Renal pelvis (tissue), 4 donors: ENCODE results near the gene UGT1A10. TPM values are rescaled to one million over a fixed set of nuclear protein-coding genes. Genes with fewer than 3 reads are reported as not detected.
"Not testable (repeated sequence)": the region's sequence is repeated elsewhere in the genome, so short reads cannot be mapped to it uniquely, and the experiment has no call there.

Experiments
- DNase-seq: peaks from one replicate; pipeline ENCODE4 v3.0.0-alpha.2; 2013
- polyA plus RNA-seq, 3 donors: library from polyadenylated mRNA; unstranded; fragments of 120-200 nt; gene quantifications; one replicate each; pipeline ENCODE4 v1.2.1, GENCODE V29; 2013; ENCODE audit not compliant: insufficient read length in 3 of 3

The UGT1A10 gene
- polyA plus RNA-seq, 3 donors: not detected

DNA sequence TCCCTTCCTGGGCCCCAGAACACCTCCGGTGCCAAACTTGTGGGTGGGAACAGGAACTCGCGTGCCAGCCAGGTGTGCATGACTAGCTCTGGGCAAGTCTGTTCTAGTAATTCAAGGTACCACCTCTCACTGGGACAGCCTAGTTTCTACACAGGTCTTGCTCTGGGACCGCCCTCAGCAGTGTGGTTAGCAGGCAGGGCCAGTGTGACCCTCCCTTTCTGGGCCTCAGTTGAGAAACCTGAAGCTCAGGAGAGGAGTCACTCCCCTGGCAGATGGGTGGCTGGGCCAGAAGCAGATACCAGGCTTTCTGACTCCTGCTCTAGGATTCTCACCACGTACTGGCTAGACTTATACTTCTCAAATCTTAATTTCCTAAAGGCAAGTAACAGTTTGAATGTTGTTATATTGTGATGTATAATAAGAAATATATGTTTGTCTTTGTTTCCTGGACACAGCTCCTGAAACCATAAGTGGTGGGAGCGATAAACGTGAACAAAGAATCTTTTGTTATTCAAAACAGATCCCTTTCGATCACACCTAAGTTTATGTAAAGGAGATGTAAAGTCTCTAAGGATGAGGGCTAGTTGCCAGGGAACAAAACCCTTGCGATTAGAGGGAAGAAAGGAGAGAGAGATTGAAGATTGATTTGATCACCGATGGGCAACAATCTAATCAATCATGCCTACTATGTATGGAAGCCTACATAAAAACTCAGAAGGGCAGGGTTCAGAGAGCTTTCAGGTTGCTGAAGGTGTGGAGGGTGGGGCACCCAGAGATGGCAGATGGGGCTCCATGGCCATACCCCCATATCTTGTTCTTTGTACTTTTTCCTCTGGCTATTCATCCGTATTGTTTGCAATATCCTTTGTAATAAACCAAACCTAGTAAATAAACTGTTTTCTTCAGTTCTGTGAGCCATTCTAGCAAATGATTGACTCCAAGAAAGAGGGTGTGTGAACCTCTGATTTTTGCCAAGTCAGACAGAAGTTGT lies 55.5 kb downstream of the UGT1A10 start:
- DNase-seq: no peak

DNA sequence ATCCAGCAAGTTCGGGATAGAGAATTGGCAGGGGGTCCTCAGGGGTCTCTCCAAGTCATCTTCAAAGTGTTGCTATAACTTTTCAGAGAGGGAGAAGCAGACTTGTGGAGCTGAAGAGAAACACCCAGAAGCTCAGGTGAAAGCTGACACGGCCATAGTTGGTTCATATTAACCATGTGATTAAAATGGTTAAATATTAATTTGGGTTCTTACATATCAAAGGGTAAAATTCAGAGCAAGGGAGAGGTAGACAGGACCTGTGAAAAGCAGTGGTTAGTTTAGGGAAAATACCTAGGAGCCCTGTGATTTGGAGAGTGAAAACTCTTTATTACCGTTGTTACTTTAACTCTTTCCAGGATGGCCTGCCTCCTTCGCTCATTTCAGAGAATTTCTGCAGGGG lies 56.4 kb downstream of the UGT1A10 start, which contains the start of gene UGT1A6:
TSS of gene UGT1A6 (plus strand) at position 243 of the 400 bp plus-strand sequence. CDS start at position 358, 115 bp downstream.
- DNase-seq: no peak

DNA sequence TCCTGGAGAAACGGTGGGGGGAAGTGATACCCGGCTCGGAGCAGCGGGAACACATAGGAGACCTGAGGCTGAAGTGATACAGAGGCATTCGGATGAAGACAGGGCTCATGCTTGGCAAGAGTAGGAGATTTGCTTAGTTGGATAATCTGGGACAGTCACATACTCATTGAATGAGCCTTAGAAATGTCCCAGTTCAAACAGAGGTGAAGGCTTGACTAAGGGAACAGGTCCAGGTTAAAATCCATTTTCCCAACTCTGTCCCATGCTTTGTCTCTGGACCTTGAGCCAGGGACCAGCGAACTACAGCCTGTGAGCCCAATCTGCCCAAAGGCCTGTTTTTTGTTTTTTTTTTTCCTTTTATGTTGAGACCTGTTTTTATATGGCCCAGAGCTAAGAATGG lies 57.7 kb downstream of the UGT1A10 start:
- no peak for DNase-seq

DNA sequence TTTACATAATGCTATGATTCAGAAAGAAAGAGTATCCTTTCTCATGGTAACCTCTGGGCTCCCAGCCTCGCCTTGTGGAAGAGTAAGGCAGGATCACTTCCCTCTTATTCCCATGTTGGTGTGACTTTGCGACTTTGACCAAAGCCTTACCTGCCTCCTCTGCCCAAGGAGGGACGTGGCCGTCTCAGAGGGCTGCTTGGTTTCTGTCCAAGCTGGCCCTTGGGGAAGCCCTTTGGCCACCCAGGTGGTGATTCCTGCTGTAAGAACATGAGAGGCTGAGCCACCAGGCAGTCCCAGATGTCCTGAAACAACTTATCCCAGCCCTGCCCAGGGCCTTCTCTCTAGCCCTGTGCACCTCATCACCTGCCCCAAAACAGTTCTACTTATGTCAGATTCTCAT lies 62.5 kb downstream of the UGT1A10 start:
- DNase-seq: no peak

DNA sequence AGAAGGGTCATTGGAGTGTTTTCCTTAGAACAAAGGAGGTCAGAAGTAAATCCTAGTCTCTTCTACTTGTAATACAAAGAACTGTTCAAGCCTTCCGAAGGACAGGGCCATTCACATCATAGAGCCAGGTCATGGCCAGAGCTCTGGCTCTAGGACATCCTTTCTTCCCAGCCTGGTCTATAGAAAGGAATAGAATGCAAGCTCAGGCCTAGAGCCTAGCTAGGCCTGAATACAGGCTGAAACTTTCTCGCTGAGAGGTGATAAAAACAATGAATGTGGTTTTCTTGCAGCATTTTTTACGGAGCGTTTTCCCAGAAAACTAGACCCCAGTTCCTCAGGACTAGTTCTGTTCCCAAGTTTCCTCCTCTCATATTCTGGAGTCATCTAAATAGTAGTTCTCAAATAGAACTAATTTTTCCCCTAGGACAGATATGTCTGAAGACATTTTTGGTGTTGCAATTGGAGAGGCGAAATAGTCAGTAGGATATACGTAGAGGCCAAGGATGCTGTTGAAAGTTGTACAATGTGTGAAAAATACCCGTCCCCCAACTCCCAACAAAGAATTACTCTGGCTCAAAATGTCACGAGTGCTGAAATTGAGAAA lies 63.3 kb downstream of the UGT1A10 start:
- DNase-seq: no peak

DNA sequence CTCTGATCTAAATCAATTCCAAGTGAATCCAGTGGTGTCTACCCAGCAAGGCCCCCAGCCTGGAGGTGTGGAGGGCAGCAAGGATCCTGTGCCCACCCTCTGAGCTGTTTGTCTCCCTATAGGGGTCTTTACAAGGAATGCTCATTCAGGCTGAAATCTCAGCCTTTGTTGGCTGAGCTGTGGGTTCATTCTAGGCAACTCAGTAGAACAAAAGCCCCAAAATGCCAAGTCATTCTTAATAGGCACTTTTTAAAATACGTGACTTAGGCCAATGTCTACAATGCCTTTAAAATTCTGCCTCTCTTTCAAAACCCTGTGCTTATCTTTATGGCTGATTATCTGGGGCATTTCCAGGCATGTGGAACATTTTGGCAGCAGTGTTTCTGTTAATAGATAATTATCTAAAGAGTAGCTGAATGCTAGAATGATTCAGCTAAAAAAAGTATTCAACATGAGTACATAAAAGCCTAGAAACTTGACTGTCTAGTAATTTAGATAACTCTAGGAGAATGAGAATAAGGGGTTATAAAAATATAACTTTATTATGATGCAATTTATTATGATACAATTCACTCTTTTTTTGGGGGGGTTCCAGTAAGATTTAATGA lies 63.9 kb downstream of the UGT1A10 start:
- DNase-seq: peak; percentile 15

DNA sequence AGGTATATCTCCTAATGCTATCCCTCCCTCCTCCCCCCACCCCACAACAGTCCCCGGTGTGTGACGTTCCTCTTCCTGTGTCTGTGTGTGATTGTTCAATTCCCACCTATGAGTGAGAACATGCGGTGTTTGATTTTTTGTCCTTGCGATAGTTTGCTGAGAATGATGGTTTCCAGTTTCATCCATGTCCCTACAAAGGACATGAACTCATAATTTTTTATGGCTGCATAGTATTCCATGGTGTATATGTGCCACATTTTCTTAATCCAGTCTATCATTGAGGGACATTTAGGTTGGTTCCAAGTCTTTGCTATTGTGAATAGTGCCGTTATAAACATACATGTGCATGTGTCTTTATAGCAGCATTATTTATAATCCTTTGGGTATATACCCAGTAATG lies 64.6 kb downstream of the UGT1A10 start:
- not testable (repeated sequence) for DNase-seq

DNA sequence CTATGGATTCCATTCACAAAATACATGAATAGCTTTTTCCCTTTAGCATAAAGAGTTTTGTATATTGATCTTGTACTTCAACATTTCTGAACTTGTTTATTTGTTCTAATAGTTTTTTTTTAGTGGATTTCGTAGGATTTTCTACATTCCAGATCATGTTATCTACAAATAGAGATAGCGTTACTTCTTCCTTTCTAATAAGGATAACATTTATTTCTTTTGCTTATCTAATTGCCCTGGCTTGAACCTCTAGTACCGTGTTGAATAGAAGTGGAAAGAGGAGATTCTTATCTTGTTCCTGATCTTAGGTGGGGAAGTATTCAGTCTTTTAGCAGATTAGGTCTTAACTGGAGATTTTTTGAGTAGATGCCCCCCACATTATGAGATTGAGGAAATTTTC lies 66.0 kb downstream of the UGT1A10 start:
- DNase-seq: no peak

DNA sequence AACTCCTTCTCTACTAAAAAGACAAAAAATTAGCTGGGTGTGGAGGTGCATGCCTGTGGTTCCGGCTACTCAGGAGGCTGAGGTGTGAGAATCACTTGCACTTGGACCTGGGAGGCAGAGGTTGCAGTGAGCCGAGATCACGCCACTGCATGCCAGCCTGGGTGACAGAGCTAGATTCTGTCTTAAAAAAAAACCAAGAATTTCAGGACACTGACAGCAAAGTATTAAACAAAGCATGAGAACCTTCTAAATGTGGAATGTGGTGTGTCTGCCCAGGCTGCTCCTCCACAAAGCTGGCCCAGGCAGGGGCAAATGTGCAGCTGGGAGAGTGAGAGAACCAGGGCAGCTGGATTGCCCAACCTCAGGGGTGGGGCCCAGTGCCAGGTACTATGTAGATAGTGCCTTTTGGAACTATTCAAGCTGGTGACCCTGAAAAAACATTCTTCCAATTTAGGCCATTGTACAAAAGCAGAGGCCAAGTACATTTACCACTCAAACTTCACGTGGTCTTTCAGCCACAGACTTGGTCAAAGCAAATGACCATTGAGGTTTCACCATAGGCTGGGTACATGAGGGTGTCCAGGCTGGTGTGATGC lies 69.8 kb downstream of the UGT1A10 start:
- DNase-seq: no peak

DNA sequence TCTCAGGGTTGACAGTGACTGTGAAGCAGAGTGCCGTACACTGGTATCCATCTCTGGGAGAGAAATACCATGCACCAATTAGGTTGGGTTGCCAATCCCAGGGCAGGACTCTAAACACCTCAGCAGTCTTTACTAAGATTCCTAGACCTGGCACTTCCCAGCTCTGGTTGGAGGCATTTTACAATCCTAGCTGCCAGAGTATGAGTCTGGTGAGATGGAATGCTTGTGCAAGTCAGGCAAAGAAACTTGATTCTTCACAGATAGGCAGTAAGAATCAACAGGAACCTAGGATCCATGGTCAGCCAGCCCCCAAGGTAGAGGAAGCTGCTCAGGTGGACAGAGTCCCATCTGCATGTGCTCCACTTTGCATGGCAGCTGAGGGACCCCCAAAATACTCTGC lies 70.5 kb downstream of the UGT1A10 start:
- no peak for DNase-seq

DNA sequence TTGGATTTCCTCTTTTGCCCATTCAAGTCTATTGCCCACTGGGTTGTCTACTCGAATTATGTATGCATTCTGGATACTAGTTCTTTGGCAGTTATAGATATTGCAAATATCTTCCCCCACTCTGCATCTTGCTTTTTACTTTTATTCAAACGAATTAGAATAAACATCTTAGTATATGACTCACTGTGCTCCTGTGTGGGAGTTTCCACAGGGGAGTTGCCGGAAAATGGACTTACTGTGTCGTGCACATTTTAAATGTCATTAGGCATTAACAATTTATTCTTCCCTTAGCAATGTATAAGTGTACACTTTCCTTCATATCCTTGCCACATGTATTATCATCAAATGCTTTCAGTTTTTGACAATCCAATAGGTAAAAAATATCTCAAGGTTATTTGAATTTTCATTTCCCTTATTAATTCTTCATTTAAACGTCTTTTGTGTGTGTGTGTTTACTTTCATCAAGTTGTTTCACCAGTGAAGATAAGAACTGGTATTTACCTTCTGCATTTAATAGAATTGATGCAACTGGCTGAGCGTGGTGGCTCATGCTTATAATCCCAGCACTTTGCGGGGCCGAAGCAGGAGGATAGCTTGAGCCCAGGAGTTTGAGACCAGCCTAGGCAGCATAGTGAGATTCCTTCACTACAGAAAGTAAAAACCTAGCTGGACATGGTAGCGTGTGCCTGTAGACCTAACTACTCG lies 71.8 kb downstream of the UGT1A10 start:
- DNase-seq: no peak

DNA sequence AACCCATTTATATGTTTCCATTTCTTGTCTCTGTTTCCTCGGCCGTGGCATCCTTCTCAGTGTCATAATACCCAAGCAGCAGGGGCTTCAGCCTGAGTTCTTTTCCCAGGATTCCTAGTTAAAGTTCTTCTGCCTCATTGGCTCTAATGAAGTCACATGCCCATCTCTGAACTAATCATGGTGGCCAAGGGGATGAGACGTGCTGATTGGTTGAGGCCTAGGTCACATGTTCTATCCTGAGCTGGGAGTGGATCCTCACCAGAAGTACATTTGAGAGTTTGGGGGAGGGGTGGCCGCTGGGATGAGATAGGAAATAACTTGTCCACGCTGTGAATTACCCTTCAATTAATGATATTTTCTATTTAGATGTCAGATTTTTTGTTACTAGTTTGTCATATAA lies 72.7 kb downstream of the UGT1A10 start:
- no peak for DNase-seq

DNA sequence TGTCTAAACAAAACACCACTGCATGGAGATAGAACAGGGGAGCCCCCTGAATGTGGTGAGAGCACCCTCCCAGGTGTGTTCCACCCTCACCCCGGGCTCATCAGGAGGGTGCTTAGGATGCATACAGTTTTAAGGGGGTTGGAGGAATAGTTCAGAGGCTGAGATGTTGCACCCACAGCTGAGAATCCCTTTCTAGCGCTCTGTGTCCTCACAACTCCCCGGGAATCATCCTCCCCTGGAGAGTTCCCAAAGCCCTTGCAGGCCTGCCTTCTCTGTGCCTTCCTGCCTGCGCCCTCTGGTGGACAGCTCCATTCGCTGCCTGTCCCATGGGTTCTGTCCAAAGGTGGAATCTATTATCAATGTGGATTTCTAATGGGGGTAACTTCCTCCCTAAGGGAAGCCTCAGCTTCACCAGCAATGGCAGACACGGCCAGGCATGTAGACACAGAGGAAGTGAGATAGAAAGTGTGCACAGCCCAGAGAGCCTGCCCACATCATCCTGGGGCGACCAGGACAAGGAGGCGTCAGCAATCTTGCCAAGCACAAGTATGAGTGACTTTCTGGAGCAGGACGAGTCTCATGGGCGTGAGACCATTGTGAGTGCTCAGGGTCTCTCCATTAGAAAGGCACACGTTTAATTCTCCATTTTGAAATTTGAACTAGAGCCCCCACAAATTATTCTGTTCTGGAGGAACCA lies 75.2 kb downstream of the UGT1A10 start:
- DNase-seq: peak; percentile 64

DNA sequence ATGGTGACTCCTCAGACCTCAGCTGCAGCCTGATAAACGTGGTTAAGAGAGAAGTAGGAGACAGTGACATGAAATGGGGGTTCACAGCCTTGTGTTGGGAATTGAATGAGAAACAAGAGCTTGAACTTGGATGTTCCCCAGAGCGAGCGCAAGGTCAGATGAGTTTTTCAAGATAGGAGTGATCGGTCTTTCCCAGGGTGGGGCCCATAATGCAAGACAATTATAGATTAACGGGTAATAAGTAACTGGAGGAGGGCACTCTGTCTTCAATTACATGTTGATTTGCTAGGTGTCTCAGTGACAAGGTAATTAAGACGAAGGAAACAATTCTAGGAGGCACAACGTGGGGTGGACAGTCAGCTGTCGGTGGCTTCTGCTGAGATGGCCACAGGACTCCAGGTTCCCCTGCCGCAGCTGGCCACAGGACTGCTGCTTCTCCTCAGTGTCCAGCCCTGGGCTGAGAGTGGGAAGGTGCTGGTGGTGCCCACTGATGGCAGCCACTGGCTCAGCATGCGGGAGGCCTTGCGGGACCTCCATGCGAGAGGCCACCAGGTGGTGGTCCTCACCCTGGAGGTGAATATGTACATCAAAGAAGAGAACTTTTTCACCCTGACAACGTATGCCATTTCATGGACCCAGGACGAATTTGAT lies 76.5 kb downstream of the UGT1A10 start, which contains the start of gene UGT1A5:
TSS of gene UGT1A5 (plus strand) at position 297 of the 651 bp plus-strand sequence. CDS start at position 382, 85 bp downstream.
- DNase-seq: no peak

DNA sequence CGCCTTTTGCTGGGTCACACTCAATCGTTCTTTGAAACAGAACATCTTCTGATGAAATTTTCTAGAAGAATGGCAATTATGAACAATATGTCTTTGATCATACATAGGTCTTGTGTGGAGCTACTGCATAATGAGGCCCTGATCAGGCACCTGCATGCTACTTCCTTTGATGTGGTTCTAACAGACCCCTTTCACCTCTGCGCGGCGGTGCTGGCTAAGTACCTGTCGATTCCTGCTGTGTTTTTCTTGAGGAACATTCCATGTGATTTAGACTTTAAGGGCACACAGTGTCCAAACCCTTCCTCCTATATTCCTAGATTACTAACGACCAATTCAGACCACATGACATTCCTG lies 77.0 kb downstream of the UGT1A10 start:
- DNase-seq: no peak

DNA sequence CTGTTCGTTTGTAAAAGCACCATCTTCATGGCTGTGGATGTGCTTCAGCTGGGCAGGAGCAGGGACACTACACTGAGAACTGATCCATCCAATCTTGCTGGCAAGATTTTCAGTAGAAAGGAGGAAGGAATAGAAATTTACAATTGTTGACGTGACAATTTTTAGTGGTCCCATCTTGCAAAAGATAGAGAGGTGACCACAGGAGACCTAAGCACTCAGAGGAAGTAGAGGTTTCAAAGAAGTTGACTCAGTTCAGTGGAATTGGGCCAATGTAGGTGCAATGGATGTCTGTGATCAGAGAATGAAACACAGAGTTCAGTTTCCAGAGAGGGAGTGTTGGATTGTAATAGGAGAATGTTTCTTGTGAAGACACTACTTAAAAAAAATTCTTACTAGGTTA lies 77.9 kb downstream of the UGT1A10 start:
- DNase-seq: no peak

DNA sequence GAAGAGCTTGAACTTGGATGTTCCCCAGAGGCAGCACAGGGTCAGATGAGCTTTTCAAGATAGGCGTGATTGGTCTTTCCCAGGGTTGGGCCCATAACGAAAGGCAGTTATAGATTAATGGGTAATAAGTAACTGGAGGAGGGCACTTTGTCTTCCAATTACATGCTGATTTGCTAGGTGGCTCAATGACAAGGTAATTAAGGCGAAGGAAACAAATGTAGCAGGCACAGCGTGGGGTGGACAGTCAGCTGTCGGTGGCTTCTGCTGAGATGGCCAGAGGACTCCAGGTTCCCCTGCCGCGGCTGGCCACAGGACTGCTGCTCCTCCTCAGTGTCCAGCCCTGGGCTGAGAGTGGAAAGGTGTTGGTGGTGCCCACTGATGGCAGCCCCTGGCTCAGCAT lies 82.3 kb downstream of the UGT1A10 start, which contains the start of gene UGT1A4:
TSS of gene UGT1A4 (plus strand) at position 185 of the 400 bp plus-strand sequence. CDS start at position 270, 85 bp downstream.
- no peak for DNase-seq

DNA sequence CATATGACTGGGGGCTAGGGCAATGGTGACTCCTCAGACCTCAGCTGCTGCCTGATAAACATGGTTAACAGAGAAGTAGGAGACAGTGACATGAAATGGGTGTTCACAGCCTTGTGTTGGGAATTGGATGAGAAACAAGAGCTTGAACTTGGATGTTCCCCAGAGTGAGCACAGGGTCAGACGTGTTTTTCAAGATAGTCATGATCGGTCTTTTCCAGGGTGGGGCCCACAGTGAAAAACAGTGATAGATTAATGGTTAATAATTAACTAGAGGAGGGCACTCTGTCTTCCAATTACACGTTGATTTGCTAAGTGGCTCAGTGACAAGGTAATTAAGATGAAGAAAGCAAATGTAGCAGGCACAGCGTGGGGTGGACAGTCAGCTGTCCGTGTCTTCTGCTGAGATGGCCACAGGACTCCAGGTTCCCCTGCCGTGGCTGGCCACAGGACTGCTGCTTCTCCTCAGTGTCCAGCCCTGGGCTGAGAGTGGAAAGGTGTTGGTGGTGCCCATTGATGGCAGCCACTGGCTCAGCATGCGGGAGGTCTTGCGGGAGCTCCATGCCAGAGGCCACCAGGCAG lies 92.6 kb downstream of the UGT1A10 start, which contains the start of gene UGT1A3:
TSS of gene UGT1A3 (plus strand) at position 320 of the 579 bp plus-strand sequence. CDS start at position 405, 85 bp downstream.
- no peak for DNase-seq

DNA sequence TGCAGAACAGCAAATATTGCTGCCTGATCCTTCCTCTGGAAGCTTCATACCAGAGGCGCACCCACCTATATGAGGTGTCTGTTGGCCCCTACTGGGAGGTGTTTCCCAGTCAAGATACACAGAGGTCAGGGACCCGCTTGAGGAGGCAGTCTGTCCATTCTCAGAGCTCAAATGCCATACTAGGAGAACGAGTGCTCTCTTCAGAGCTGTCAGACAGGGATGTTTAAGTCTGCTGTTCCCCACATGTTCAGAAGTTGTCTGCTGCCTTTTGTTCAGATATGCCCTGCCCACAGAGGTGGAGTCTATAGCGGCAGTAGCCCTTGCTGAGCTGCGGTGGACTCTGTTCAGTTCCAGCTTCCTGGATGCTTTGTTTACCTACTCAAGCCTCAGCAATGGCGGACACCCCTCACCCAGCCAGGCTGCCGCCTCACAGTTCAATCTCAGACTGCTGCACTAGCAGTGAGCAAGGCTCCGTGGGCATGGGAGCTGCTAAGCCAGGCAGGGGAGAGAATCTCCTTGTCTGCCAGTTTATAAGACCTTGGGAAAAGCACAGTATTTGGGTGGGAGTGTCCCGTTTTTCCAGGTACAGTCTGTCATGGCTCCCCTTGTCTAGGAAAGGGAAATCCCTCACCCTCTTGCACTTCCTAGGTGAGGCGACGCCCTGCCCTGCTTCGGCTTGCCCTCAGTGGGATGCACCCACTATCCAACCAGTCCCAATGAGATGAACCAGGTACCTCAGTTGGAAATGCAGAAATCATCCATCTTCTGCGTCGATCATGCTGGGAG lies 100.8 kb downstream of the UGT1A10 start:
- not testable (repeated sequence) for DNase-seq
